ENCODE results near the gene TTYH1.

GRCh38 chr19:54428323-54429175 is 13.3 kb downstream of the TTYH1 start:
- TF ChIP-seq CTCF (conservative IDR thresholded peaks at IDR 0.05 in 1 of 2, IDR thresholded peaks at IDR 0.05 in 1 of 2; ENCODE audit: low read depth in 1 of 2, low read length in 2 of 2) (no peak), EZH2 (IDR thresholded peaks at IDR 0.05; ENCODE audit: low read length, missing control alignments) (no peak)

Measured in fibroblast of lung (primary cell).